GM19455 (cell line): ENCODE measurements around the gene ATG2B.

ENCODE experiments used
- ATAC-seq: cut with Tn5 transposase; IDR thresholded peaks from one replicate; pipeline ENCODE4 v1.9.1; 2021; ENCODE audit not compliant: unreplicated experiment

ATG2B gene

GRCh38 chr14:96272777-96273473 is 90.2 kb downstream of the ATG2B start:
- no peak for ATAC-seq

GRCh38 chr14:96271421-96271762 is 91.7 kb downstream of the ATG2B start:
- ATAC-seq, result no peak

GRCh38 chr14:96270565-96271420 is 92.3 kb downstream of the ATG2B start:
- ATAC-seq, result no peak

GRCh38 chr14:96269359-96269710 is 93.8 kb downstream of the ATG2B start:
- no peak for ATAC-seq

GRCh38 chr14:96268431-96269358 is 94.4 kb downstream of the ATG2B start:
- no peak for ATAC-seq

GRCh38 chr14:96267916-96268315 is 95.2 kb downstream of the ATG2B start:
- ATAC-seq, result no peak

- no peak for ATAC-seq
These were observed 95.8 kb downstream of the ATG2B start for GRCh38 chr14:96267336-96267735.

- ATAC-seq, result no peak
These were observed 97.6 kb downstream of the ATG2B start for GRCh38 chr14:96265383-96266095.

- ATAC-seq, result no peak
These were observed 98.3 kb downstream of the ATG2B start for GRCh38 chr14:96264853-96265252.

GRCh38 chr14:96264200-96264553 is 99.0 kb downstream of the ATG2B start:
- ATAC-seq, result no peak

GRCh38 chr14:96263347-96264199 is 99.6 kb downstream of the ATG2B start:
- ATAC-seq, result no peak

GRCh38 chr14:96261772-96262655 is 101.1 kb downstream of the ATG2B start:
- no peak for ATAC-seq

- ATAC-seq, result no peak
These were observed 102.1 kb downstream of the ATG2B start for GRCh38 chr14:96261053-96261452.

GRCh38 chr14:96260341-96260821 is 102.8 kb downstream of the ATG2B start:
- no peak for ATAC-seq

- ATAC-seq, result no peak
These were observed 105.2 kb downstream of the ATG2B start for GRCh38 chr14:96257900-96258299.

GRCh38 chr14:96257056-96257455 is 106.1 kb downstream of the ATG2B start:
- ATAC-seq, result no peak

- no peak for ATAC-seq
These were observed 106.7 kb downstream of the ATG2B start for GRCh38 chr14:96256407-96256806.

- no peak for ATAC-seq
These were observed 107.4 kb downstream of the ATG2B start, which contains the start of gene BDKRB1 for GRCh38 chr14:96255501-96256366. BDKRB1 (plus strand) TSS chr14:96256210; CDS start chr14:96263683, 7,473 bp downstream.
